ENCODE measurements around the gene UGT1A9.

UGT1A9 gene

DNA sequence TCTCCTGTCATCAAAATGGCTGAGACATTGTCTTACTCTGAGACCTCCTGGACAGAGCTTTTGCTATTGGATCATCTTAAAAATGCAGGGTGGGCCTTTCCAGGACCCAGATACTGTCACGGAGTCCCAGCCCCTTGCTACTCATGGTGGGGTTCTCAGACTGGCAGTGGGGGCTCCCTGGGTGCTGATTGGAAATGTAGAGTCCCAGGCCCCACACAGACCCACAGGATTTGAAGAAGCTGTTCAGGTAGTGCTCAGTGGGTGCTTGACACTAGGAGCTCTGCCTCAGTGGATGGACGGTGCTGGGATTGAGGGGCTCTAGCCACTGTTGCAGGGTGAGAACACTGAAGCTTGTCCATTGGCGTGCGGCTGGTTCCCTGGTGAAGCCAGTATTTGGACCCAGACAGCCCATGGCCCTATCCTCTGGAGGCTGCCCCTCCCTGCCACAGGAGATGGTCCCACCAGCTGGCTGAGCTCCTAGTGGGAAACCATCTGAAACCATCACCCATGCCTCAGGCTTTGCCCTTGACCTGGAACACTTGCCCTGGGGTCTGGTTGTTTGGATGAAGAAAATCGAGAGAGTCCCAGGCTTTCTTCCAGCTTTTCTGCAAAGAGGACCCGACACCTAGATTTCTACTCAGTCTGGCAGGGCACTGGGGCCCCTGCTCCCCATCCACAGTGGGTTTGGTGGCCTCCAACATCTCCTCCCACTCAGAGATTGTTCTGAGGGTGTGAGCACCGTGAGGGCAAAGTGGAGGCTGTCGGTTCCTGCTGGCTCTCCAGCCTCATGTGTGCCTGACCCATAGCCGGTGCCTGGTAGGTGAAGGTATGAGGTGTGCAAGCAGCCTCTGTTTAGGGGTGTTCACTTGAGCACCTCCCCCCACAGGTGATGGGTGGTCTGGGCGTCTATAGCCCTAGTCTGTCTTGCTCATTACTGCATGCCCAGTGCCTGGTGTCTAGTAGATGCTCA, 136.6 kb downstream of the UGT1A9 start:
- no peak for DNase-seq (ENCODE audit: low spot score)
- Mint-ChIP-seq H3K27me3 (ENCODE audit: low read depth) (peaks cover 4% of the 10 kb centered on the region), H3K27ac (no peak overlapping the region), H3K36me3 (ENCODE audit: low read depth) (no peaks in the 10 kb centered on the region), H3K9me3 (no peaks in the 10 kb centered on the region), H3K4me1 (ENCODE audit: low read depth) (no peaks in the 10 kb centered on the region), H3K4me3 (no peak overlapping the region)

DNA sequence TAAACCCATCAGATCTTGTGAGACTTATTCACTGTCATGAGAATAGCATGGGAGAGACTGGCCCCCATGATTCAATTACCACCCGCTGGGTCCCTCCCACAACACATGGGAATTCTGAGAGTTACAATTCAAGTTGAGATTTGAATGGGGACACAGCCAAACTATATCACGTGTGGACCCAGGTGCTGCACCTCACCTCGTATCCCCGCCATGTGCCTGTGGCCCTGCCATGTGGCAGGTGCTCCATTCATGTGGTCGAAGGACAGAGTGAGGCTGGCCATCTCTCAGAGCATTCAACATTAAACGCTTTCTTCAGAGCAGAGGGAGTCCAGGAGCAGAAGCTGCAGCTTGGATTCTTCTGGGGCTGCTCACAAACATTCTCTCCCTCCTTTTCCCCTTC, 138.7 kb downstream of the UGT1A9 start:
- H3K9me3 Mint-ChIP-seq: no peaks in the 10 kb centered on the region
- DNase-seq (ENCODE audit: low spot score): no peak
- H3K4me3 Mint-ChIP-seq: no peak overlapping the region
- no peaks in the 10 kb centered on the region for H3K4me1 Mint-ChIP-seq (ENCODE audit: low read depth)
- H3K36me3 Mint-ChIP-seq (ENCODE audit: low read depth): no peaks in the 10 kb centered on the region
- no peak overlapping the region for H3K27ac Mint-ChIP-seq
- H3K27me3 Mint-ChIP-seq (ENCODE audit: low read depth): peaks cover 5% of the 10 kb centered on the region

DNA sequence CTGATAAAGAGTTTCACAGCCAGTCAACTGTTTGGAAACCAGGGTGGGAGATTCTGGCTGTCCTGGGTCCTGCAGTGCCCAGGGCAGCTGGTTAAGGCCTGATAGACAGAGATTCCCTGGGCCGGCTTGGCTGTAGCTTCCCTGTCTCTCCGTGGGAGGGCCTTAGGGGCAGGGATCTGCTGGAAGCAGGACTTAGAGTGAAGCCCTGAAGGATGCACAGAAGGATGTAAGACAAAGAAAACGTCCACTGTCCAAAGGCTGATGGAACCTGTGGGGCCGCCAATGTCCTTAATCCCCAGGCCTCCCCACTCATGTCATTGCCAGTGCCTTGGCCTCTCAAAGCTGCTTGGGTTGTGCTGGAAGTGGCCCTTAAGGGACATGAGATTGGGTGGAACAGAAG, 139.4 kb downstream of the UGT1A9 start:
- DNase-seq (ENCODE audit: low spot score): no peak
- H3K4me3 Mint-ChIP-seq: no peak overlapping the region
- no peaks in the 10 kb centered on the region for H3K36me3 Mint-ChIP-seq (ENCODE audit: low read depth)
- no peak overlapping the region for H3K27ac Mint-ChIP-seq
- peaks cover 10% of the 10 kb centered on the region for H3K27me3 Mint-ChIP-seq (ENCODE audit: low read depth)
- H3K4me1 Mint-ChIP-seq (ENCODE audit: low read depth): no peaks in the 10 kb centered on the region
- no peaks in the 10 kb centered on the region for H3K9me3 Mint-ChIP-seq

DNA sequence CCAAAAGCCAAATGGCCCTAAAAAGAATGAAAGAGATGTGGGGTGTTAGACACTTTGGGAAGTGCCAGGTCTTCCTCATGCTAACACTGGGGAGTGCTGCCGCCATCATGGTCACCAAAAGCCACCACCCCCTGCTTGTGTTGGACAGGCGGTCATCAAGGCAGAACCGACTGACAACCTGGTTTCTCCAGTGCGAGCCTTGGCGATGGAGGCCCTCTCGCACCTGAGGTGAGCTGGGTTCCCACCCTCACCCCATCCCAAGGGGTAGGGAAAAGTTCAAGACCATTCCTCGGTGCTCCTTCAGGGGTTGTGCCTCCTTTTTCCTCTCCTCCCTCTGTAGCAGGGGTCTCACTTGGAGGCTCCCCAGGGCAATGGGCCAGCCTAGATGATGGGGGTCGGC, 140.0 kb downstream of the UGT1A9 start:
- DNase-seq (ENCODE audit: low spot score): no peak
- peaks cover 10% of the 10 kb centered on the region for H3K27me3 Mint-ChIP-seq (ENCODE audit: low read depth)
- no peaks in the 10 kb centered on the region for H3K4me1 Mint-ChIP-seq (ENCODE audit: low read depth)
- no peaks in the 10 kb centered on the region for H3K9me3 Mint-ChIP-seq
- H3K36me3 Mint-ChIP-seq (ENCODE audit: low read depth): no peaks in the 10 kb centered on the region
- H3K27ac Mint-ChIP-seq: no peak overlapping the region
- no peak overlapping the region for H3K4me3 Mint-ChIP-seq

DNA sequence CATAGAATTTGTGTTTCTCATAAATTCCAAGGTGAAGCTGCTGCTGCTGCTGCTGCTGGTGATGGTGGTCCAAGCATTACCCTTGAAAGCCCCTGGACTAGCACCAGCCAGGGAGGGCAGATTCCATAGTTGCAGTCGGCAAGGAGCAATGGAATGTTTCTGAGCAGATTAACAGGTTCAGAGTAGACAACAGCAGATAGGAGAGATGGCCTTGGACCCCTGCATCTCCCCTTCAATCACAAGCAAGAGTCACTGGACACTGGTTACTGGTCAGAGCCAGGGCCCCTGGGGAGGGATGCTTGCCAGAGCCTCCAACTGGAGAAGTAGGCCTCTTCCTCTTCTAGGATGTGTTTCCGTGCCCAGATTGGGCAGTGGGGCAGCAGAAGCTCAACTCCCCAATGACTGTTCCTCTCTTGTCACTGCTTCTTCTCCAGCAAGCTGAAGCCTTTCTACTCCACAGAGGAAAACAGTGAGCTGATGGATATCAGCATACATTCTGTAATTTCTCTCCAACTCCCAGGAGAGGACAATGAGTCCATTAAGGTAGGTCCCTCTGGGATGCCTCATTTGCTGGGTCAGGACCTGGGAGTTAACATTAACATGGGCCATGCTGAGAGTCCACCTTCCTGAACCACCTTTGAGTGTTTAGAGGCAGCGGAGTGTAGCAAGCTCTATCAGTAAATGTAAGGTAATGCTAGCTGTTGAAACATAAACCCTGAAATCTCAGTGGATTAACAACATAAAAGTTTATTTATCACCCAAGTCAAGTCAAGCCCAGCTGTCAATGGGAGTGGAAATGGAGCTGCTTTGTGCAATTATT, 141.7 kb downstream of the UGT1A9 start:
- H3K36me3 Mint-ChIP-seq (ENCODE audit: low read depth): no peaks in the 10 kb centered on the region
- H3K9me3 Mint-ChIP-seq: no peaks in the 10 kb centered on the region
- no peaks in the 10 kb centered on the region for H3K4me1 Mint-ChIP-seq (ENCODE audit: low read depth)
- peaks cover 10% of the 10 kb centered on the region for H3K27me3 Mint-ChIP-seq (ENCODE audit: low read depth)
- H3K27ac Mint-ChIP-seq: no peak overlapping the region
- H3K4me3 Mint-ChIP-seq: no peak overlapping the region
- no peak for DNase-seq (ENCODE audit: low spot score)

DNA sequence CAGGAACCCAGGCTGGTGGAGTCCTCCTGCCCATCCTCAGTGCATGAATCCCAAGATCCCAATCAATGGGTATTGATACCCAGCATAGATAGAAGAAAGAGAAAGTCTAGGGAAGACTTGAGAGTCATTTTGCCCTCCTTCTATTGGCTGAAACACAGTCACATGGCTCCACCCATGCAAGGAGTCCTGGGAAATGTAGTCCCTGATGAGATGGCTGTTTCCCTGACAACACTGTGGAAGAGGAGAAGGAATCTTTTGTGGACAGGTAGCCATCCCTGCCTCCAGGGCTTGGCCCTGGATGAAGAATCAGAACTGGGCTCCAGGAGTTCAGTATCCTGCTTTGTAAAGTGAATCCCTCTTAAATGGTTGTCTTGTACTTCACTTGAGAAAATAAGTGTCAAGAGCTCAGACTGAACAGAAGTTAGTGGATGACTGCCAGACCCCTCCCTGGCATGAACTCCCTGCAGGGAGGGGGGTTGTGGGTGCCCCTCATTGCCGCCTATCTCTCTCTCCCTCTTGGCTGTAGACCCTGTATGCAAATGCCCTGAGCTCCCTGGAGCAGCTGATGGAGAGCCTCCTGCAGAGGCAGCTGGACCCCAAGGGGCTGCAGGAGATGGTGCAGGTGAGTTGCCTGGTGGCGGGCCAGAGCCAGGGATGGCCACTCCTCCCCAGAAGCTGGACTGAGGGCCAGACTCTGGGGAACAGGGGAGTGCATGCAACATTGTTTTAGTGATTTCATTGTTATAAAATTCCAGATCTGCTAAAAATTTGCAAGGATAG, 142.5 kb downstream of the UGT1A9 start:
- no peak for DNase-seq (ENCODE audit: low spot score)
- no peaks in the 10 kb centered on the region for H3K9me3 Mint-ChIP-seq
- H3K27me3 Mint-ChIP-seq (ENCODE audit: low read depth): peaks cover 10% of the 10 kb centered on the region
- H3K4me3 Mint-ChIP-seq: no peak overlapping the region
- H3K4me1 Mint-ChIP-seq (ENCODE audit: low read depth): no peaks in the 10 kb centered on the region
- H3K36me3 Mint-ChIP-seq (ENCODE audit: low read depth): no peaks in the 10 kb centered on the region
- H3K27ac Mint-ChIP-seq: no peak overlapping the region

DNA sequence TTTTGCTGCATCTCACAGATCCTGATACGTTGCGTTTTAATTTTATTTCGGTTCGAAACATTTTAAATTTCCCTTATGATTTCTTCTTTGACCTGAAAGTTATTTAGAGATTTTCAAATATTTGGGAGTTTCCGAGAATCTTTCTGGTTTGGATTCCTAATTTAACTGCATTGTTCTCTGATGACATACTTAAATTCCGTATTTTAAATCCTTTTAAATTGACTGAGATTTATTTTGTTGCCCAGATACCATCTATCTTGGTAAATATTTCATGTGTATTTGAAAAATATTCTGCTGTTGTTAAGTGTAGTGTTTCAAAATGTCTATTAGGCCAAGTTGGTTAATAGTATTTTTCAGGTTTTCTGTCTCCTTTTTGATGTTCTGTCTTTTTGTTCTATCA, 144.2 kb downstream of the UGT1A9 start:
- H3K4me3 Mint-ChIP-seq: no peak overlapping the region
- no peaks in the 10 kb centered on the region for H3K36me3 Mint-ChIP-seq (ENCODE audit: low read depth)
- peaks cover 10% of the 10 kb centered on the region for H3K27me3 Mint-ChIP-seq (ENCODE audit: low read depth)
- no peaks in the 10 kb centered on the region for H3K4me1 Mint-ChIP-seq (ENCODE audit: low read depth)
- no peaks in the 10 kb centered on the region for H3K9me3 Mint-ChIP-seq
- no peak overlapping the region for H3K27ac Mint-ChIP-seq
- DNase-seq (ENCODE audit: low spot score): no peak

DNA sequence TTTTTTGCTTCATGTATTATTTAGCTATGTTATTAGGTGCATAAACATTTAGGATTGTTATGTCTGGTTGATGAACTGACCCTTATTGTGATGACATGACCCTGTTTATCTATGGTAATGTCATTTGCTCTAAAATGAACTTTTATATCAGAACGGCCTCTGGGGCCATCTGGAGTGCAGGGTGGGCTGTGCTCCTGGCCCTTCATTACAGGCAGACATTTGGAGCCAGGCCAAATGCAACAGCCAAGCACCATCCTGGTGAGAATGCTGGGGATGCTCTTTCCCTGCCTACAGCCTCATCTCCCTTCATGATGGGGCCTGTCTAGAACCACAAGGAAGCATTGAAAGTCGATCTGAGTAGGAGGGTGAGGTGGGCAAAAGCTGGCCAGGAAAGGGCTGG, 144.6 kb downstream of the UGT1A9 start:
- H3K4me3 Mint-ChIP-seq: no peak overlapping the region
- H3K27me3 Mint-ChIP-seq (ENCODE audit: low read depth): peaks cover 10% of the 10 kb centered on the region
- no peaks in the 10 kb centered on the region for H3K4me1 Mint-ChIP-seq (ENCODE audit: low read depth)
- H3K27ac Mint-ChIP-seq: no peak overlapping the region
- H3K36me3 Mint-ChIP-seq (ENCODE audit: low read depth): no peaks in the 10 kb centered on the region
- H3K9me3 Mint-ChIP-seq: no peaks in the 10 kb centered on the region
- DNase-seq (ENCODE audit: low spot score): no peak

DNA sequence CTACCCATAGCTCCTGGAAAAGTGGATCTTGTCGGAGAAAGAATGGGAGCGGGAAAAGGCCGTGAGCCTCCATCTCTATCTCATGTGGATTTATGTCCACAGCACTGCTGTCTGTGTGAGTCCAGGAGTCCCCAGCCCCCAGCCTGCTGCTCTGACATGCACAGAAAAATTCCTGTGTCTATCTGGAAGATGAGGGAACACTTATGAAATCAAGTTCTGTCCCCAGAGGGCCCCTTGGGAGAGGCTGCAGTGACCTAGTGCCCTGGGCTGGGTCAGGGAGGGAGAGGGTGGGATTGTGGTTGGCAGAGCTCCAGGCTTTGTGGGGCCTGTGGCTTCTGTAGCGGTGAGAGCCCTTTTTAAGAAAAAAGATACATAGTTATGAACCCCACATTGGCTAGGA, 145.1 kb downstream of the UGT1A9 start:
- Mint-ChIP-seq H3K36me3 (ENCODE audit: low read depth) (no peaks in the 10 kb centered on the region), H3K27ac (no peak overlapping the region), H3K4me1 (ENCODE audit: low read depth) (no peaks in the 10 kb centered on the region), H3K27me3 (ENCODE audit: low read depth) (peaks cover 10% of the 10 kb centered on the region), H3K4me3 (no peak overlapping the region), H3K9me3 (no peaks in the 10 kb centered on the region)
- no peak for DNase-seq (ENCODE audit: low spot score)

DNA sequence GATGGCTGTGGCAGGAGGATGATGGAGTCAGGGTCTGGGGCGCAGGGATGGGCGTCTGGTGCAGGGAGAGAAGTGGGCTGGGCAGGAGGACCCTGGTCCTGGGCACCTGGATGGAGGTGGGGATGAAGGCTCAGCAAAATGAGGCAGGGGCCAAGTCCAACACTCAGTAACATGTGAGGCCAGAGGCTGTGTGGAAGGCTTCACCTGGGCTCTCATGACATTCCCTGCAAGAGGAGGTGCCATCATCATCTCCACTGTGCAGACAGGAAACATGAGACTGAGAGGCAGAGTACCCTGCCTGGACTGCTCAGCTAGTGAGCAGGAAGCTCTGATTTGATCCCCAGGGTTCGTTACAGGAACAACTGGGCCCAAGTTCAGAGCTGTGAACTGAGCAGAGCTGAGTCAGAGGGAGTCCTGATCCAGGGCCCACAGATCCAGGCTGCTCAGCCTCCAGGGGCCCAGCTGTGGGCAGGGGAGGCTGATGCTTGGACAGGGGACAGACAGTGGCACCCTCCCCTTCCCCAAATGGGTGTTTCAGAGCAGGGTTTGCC, 145.7 kb downstream of the UGT1A9 start:
- H3K27me3 Mint-ChIP-seq (ENCODE audit: low read depth): peaks cover 10% of the 10 kb centered on the region
- H3K27ac Mint-ChIP-seq: no peak overlapping the region
- H3K4me1 Mint-ChIP-seq (ENCODE audit: low read depth): no peaks in the 10 kb centered on the region
- no peaks in the 10 kb centered on the region for H3K36me3 Mint-ChIP-seq (ENCODE audit: low read depth)
- no peak overlapping the region for H3K4me3 Mint-ChIP-seq
- H3K9me3 Mint-ChIP-seq: no peaks in the 10 kb centered on the region
- DNase-seq (ENCODE audit: low spot score): no peak

DNA sequence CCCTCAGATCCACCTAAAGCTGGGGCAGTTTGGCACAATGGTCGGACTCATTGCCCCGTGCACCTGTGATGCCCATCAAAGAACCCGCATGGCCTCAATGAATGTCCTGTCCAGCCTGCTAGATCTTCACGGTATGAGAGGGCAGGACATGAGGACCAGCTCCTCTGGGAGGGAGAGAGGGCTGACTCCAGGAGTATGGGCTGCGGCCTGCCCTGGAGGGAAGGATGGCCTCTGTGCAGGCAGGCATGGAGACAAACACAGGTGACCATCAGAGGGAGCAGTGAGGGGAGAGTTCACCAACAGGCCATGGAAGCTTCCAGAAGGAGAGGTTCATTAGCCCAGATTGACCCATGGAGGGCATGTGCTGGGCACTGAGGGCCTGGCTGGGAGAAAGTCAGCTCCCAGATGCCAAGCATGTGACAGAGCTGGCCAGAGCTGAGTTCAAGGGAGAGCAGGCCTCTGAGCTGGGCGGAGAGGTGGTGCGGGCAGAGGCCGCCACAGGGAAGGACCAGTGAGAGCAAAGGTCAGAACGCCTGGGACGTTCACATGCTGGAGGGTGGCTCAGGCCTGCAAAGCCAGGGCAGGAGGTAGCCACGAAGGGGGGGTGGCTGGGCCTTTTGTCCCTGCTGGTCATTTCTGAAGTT, 146.4 kb downstream of the UGT1A9 start:
- DNase-seq (ENCODE audit: low spot score): no peak
- Mint-ChIP-seq H3K27ac (no peak overlapping the region), H3K36me3 (ENCODE audit: low read depth) (no peaks in the 10 kb centered on the region), H3K4me3 (no peak overlapping the region), H3K9me3 (no peaks in the 10 kb centered on the region), H3K4me1 (ENCODE audit: low read depth) (no peaks in the 10 kb centered on the region), H3K27me3 (ENCODE audit: low read depth) (peaks cover 10% of the 10 kb centered on the region)

DNA sequence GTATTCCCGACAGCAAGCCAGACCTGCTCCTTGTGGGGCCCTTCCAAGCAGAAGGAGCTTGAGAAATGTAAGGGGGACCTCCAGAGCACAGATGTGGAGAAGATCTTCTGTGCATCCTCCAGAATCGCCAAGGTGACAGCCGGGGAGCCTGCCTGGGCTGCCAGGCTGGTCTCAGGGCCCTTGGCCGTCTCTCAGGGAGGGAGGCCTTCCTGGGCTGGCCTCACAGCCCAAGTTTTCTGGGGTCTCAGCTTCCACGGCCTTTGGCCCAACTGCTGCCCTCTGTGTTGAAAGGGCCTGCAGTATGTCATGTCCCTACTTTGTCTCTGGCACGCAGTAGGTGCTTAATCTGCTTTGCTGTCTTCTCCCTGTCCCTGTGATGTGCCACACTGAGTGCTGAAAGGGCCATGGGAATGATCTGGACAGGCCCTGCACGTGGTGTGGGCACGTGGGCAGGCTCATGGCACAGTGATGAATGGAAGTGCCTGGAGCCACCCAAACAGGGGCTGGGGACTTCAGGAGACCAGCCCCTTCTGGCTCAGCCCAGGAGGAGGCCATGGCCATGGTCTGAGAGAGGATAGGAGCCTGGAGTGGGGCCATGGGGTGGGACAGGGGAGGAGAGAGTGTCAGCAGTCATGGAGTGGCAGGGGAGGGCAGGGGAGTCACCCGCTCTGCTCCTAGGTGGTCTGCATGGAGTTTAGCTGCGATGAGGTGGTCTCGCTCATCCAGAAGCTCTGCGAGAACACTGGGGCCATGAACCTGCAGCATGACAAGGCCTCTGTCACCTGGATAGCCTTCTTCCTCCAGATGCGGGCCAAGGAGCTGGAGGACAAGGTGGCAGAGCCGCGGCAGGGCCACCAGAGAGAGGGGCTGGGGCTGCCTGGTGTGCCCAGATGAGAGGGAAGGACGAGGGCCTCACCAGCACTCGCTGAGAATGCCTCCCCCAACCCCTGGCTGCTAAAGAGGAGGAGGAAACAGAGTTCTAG, 147.2 kb downstream of the UGT1A9 start:
- DNase-seq (ENCODE audit: low spot score): no peak
- H3K4me1 Mint-ChIP-seq (ENCODE audit: low read depth): no peaks in the 10 kb centered on the region
- H3K36me3 Mint-ChIP-seq (ENCODE audit: low read depth): no peaks in the 10 kb centered on the region
- H3K27me3 Mint-ChIP-seq (ENCODE audit: low read depth): peaks cover 10% of the 10 kb centered on the region
- H3K4me3 Mint-ChIP-seq: no peak overlapping the region
- H3K9me3 Mint-ChIP-seq: no peaks in the 10 kb centered on the region
- no peak overlapping the region for H3K27ac Mint-ChIP-seq
